PC-3 (cell line): ENCODE measurements around the gene ADARB2.

ENCODE experiments used
- CTCF ChIP-seq: fragments of 300-600 bp; sonication (generic); conservative IDR thresholded peaks from 2 replicates; pipeline ENCODE4 v1.5.1; 2017; ENCODE audit warnings: antibody characterized with exemption, low read depth, mild to moderate bottlenecking, low read length
- EZH2 ChIP-seq: fragments of 300-600 bp; sonication (generic); IDR thresholded peaks from one replicate; pipeline ENCODE4 v1.6.1; 2017; ENCODE audit warnings: antibody characterized with exemption, mild to moderate bottlenecking, low read length; ENCODE audit not compliant: unreplicated experiment
- EZH2phosphoT487 ChIP-seq: fragments of 300-600 bp; sonication (generic); IDR thresholded peaks from 2 replicates; pipeline ENCODE4 v1.6.1; 2018; ENCODE audit warnings: mild to moderate bottlenecking, antibody characterized with exemption, low read length, borderline replicate concordance

GRCh38 chr10:1233031-1233430 lies 504.3 kb downstream of the ADARB2 start:
- no peak for TF ChIP-seq CTCF
- TF ChIP-seq EZH2, result no peak
- no peak for TF ChIP-seq EZH2phosphoT487
